ENCODE measurements around the gene SRM.

DNA sequence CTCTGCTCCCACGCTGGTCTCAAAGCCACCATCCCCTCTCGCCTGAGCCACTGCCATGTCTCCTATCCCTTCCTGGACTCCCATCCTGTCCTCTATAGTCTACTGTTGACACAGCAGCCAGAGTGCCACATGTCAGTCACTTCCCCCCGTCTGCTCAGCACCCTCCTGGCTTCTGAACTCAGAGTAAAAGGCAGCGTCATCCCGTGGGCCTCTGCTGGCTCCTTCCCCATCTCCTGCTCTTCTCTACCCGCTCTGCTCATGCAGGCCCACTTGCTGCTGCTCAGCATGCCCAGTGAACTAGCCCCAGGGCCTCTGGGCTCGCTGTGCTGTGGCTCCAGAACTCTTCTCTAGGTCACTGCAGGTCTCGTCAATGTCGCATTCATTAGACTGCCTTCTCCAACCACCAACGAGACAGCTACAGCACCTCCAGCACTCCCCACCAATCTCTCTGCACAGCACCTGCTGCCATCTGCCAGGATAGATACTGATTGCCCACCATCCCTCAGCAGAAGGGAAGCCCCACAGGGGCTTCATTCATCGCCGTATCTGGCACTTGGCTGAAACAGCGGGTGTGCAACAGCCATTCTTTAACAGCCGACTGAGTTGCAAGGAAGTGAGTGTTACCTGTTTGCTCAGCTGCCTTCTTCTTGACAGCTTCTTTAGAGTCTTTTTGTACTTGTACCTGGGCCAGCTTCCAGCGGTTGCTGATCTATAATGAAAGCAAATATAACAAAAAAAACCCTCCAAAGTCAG, 11.8 kb upstream of the SRM start:
- TF ChIP-seq CTCF (IDR thresholded peaks at IDR 0.05): no peak
- TF ChIP-seq POLR2A (IDR thresholded peaks at IDR 0.05): no peak
